Measurements from ENCODE around the gene PEDS1. TPM values are rescaled to one million over a fixed set of nuclear protein-coding genes. Genes with fewer than 3 reads are reported as not detected.

Gene PEDS1
- total and polyA plus RNA-seq, 2 of the 13 experiments (the other 11 are each of a cell fraction or from before 2014, with no cell fraction given) = 30.5 to 93.9 TPM

- CTCF ChIA-PET (ENCODE audit: low intra/inter-chr PET ratio, low total read pairs) = interaction anchor here (0.8 to 6.6 kb wide), 4 partner anchors 155 to 390 kb away, joined by 3 to 138 read pairs (median 8); partner anchors contain the start of gene PTPN1
- peak overlapping the region; percentile 80 to 99 (median 95) for H3K4me3 ChIP-seq (replicated peaks in 1 of 3; ENCODE audit: insufficient read depth in 1 of 3, low read depth in 2 of 3, low read length in 3 of 3)
- TF ChIP-seq PITX1 (CRISPR knock-in tag; IDR thresholded peaks at IDR 0.05) (no peak), ZNF207 (IDR thresholded peaks at IDR 0.05; ENCODE audit: borderline replicate concordance) (no peak), MTA1 (CRISPR knock-in tag; IDR thresholded peaks at IDR 0.05; ENCODE audit: borderline replicate concordance) (no peak), ZFP82 (CRISPR knock-in tag; IDR thresholded peaks at IDR 0.05; ENCODE audit: borderline replicate concordance) (no peak; the same call in 1 of the 2 replicates), MAZ (IDR thresholded peaks at IDR 0.05; ENCODE audit: borderline replicate concordance, low read depth, low read length) (no peak), MAZ (CRISPR knock-in tag; IDR thresholded peaks at IDR 0.05; ENCODE audit: low read depth) (no peak), ZNF557 (CRISPR knock-in tag; IDR thresholded peaks at IDR 0.05) (no peak; the same call in 1 of the 2 replicates), TEAD3 (CRISPR knock-in tag; optimal IDR thresholded peaks at IDR 0.05; ENCODE audit: borderline replicate concordance) (no peak), FIP1L1 (IDR thresholded peaks at IDR 0.05; ENCODE audit: borderline replicate concordance, insufficient read depth, low read depth, low read length) (no peak), ZMYM2 (CRISPR knock-in tag; IDR thresholded peaks at IDR 0.05) (no peak), NCOR1 (IDR thresholded peaks at IDR 0.05; ENCODE audit: borderline replicate concordance, low read length) (no peak), TSC22D2 (CRISPR knock-in tag; IDR thresholded peaks at IDR 0.05; ENCODE audit: borderline replicate concordance) (no peak), ZNF746 (CRISPR knock-in tag; IDR thresholded peaks at IDR 0.05) (no peak), GATAD1 (CRISPR knock-in tag; IDR thresholded peaks at IDR 0.05) (no peak), ZNF816 (CRISPR knock-in tag; IDR thresholded peaks at IDR 0.05; ENCODE audit: borderline replicate concordance) (no peak), TOPORS (CRISPR knock-in tag; IDR thresholded peaks at IDR 0.05) (no peak), HDAC6 (IDR thresholded peaks at IDR 0.05; ENCODE audit: low read depth, low read length) (no peak)
- TF ChIP-seq, protein P1, sequence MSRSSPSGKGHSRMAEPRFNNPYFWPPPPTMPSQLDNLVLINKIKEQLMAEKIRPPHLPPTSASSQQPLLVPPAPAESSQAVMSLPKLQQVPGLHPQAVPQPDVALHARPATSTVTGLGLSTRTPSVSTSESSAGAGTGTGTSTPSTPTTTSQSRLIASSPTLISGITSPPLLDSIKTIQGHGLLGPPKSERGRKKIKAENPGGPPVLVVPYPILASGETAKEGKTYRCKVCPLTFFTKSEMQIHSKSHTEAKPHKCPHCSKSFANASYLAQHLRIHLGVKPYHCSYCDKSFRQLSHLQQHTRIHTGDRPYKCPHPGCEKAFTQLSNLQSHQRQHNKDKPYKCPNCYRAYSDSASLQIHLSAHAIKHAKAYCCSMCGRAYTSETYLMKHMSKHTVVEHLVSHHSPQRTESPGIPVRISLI (CRISPR knock-in tag; IDR thresholded peaks at IDR 0.05; ENCODE audit: borderline replicate concordance) = no peak; the same call in 1 of the 2 replicates
- TF ChIP-seq, protein P2, sequence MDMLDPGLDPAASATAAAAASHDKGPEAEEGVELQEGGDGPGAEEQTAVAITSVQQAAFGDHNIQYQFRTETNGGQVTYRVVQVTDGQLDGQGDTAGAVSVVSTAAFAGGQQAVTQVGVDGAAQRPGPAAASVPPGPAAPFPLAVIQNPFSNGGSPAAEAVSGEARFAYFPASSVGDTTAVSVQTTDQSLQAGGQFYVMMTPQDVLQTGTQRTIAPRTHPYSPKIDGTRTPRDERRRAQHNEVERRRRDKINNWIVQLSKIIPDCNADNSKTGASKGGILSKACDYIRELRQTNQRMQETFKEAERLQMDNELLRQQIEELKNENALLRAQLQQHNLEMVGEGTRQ (IDR thresholded peaks at IDR 0.05; ENCODE audit: low read depth, low read length) = no peak
- TF ChIP-seq, protein P2 (CRISPR knock-in tag; IDR thresholded peaks at IDR 0.05; ENCODE audit: borderline replicate concordance) = 0 out of 2 replicates have a peak, but pooled peaks have one; percentile 29
- TF ChIP-seq, protein P3, sequence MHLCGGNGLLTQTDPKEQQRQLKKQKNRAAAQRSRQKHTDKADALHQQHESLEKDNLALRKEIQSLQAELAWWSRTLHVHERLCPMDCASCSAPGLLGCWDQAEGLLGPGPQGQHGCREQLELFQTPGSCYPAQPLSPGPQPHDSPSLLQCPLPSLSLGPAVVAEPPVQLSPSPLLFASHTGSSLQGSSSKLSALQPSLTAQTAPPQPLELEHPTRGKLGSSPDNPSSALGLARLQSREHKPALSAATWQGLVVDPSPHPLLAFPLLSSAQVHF (CRISPR knock-in tag; IDR thresholded peaks at IDR 0.05) = no peak
Measured at GRCh38 chr20:50189681-50190250, 36.2 kb upstream of the PEDS1 start.

More at GRCh38 chr20:50189681-50190250, 36.2 kb upstream of the PEDS1 start:
- Histone ChIP-seq H3K27me3 (ENCODE audit: control insufficient read depth in 1 of 2, insufficient read depth in 2 of 2, low read length in 2 of 2) (no peaks in the 10 kb centered on the region; a peak in 1 of 5 replicates), H3K36me3 (replicated peaks in 1 of 2; ENCODE audit: control insufficient read depth in 1 of 2, insufficient read depth in 2 of 2, low read length in 2 of 2) (peaks cover 1 to 14% of the 10 kb centered on the region in 2 experiments; a peak in 2 of 5 replicates), H3K9me3 (ENCODE audit: low read length) (no peaks in the 10 kb centered on the region), H4K20me1 (ENCODE audit: insufficient read depth, low read length) (peaks cover 30% of the 10 kb centered on the region), H3K4me2 (ENCODE audit: low read depth, low read length) (peak overlapping the region; percentile 100), H3K79me2 (ENCODE audit: insufficient read depth, low read length) (peaks cover 25% of the 10 kb centered on the region), H2AFZ (ENCODE audit: low read length) (no peak overlapping the region), H3K27ac (ENCODE audit: extremely low read length, insufficient read depth, low read length) (peak overlapping the region; percentile 79), H3K9ac (ENCODE audit: insufficient read depth, low read depth, low read length) (peak overlapping the region; percentile 97), H3K4me1 (ENCODE audit: insufficient read depth, low read length) (peaks cover 65% of the 10 kb centered on the region)
- peak; percentile 53 for ATAC-seq
- DNase-seq (ENCODE audit: low spot score) = peak; percentile 79
- in situ Hi-C loops (cut with HindIII; ENCODE audit: extremely low pct_ligation_motif_present, low pct_unique_long_range_greater_than_20kb) (loop anchor here (5.0 kb wide), 5 partner anchors 83 to 388 kb away; no protein-coding TSS in a partner anchor), intact Hi-C loops (cut with micrococcal nuclease; ENCODE audit: unreplicated experiment) (loop anchor here (1.0 to 10.0 kb wide), 5 partner anchors 55 to 271 kb away; no protein-coding TSS in a partner anchor)
- no TSS peak for BruUV-seq (replicated peaks)
- FAIRE-seq = no peak
- WGBS (ENCODE audit: low lambda C conversion rate) = under 1% methylated on average over 16 of the region's 29 CpGs
- POLR2A ChIA-PET = interaction anchor here (0.7 to 6.3 kb wide), 37 partner anchors 13 to 321 kb away, joined by 3 to 98 read pairs (median 7); partner anchors contain the start of genes PEDS1, PTPN1 and UBE2V1

Data from HepG2 (cell line).